HCT116 (cell line): ENCODE measurements around the gene CCDC187. TPM values are rescaled to one million over a fixed set of nuclear protein-coding genes. Genes with fewer than 3 reads are reported as not detected.

ENCODE experiments used
- ATAC-seq: fragments of 200-7000 bp; cut with Tn5 transposase; 2 replicates; pipeline ENCODE4 v1.9.1; 2020; ENCODE audit warnings: mild to moderate bottlenecking, moderate library complexity
- BruUV-seq: library from RNA; stranded (reverse); fragments of 400-500 nt; replicated peaks from 2 replicates; lab custom pipeline; 2021; lab: Mats Ljungman, UMichigan
- CTCF ChIA-PET: fragments of 300-600 bp; sonication (Branson Sonifier 250); formaldehyde crosslinking; loops from one replicate; lab custom pipeline; 2021; ENCODE audit warnings: antibody characterized with exemption; lab: Charles Lee
- POLR2A ChIA-PET: fragments of 300-600, 350-600 bp; sonication (Branson Sonifier 250); formaldehyde crosslinking; loops from one replicate; lab custom pipeline; 2021; ENCODE audit warnings: antibody characterized with exemption; lab: Charles Lee
- RAD21 ChIA-PET, 2 experiments: fragments of 300-600 bp; sonication (Branson Sonifier 250); formaldehyde crosslinking; loops; one replicate each; lab custom pipeline; 2023; ENCODE audit warnings: low total read pairs in 2 of 2; ENCODE audit not compliant: uncharacterized antibody in 2 of 2, unreplicated experiment in 2 of 2, low non-redundant PET in 1 of 2; lab: Charles Lee
- DNase-seq: peaks from one replicate; pipeline ENCODE4 v3.0.0-alpha.2; 2010; ENCODE audit warnings: low read depth, low spot score
- H2AFZ ChIP-seq: fragments of 200-600 bp; shearing (Covaris generic), sonication (generic); 2 replicates; pipeline ENCODE4 v1.6.1; 2017; ENCODE audit warnings: low read depth, mixed run types, mixed read lengths, antibody characterized with exemption, low read length; ENCODE audit not compliant: poor library complexity, severe bottlenecking
- H3K27ac ChIP-seq: 2 replicates; pipeline ENCODE4 v1.5.1; 2012; ENCODE audit warnings: low read depth, low read length
- H3K27me3 ChIP-seq: fragments of 200-600 bp; sonication (generic); 2 replicates; pipeline ENCODE4 v1.6.1; 2016; ENCODE audit warnings: mixed run types, low read length, mixed read lengths; ENCODE audit not compliant: insufficient read depth
- H3K36me3 ChIP-seq, 2 experiments: fragments of 200-500 bp in 1 of 2; fragments of 200-600 bp in 1 of 2; sonication (Bioruptor generic) in 1 of 2; sonication (generic) in 1 of 2; 2 replicates each; pipeline versions ENCODE4 v1.5.1 to v1.6.1; 2014 to 2016; ENCODE audit warnings: low read length in 2 of 2, inconsistent platforms in 1 of 2, mixed read lengths in 1 of 2, mixed run types in 1 of 2; ENCODE audit not compliant: insufficient read depth in 2 of 2, control insufficient read depth in 1 of 2
- H3K4me1 ChIP-seq, 2 experiments: fragments of 200-600 bp in 1 of 2; sonication (generic) in 1 of 2; 2 replicates each; pipeline versions ENCODE4 v1.5.1 to v1.6.1; 2012 to 2017; ENCODE audit warnings: low read length in 2 of 2, inconsistent platforms in 1 of 2, mild to moderate bottlenecking in 1 of 2, mixed read lengths in 1 of 2, mixed run types in 1 of 2, moderate library complexity in 1 of 2; ENCODE audit not compliant: insufficient read depth in 2 of 2, control insufficient read depth in 1 of 2
- H3K4me2 ChIP-seq: fragments of 200-600 bp; sonication (generic); 2 replicates; pipeline ENCODE4 v1.6.1; 2017; ENCODE audit warnings: mixed run types, low read length, mixed read lengths
- H3K4me3 ChIP-seq, 2 experiments: fragments of 200-600 bp in 1 of 2; sonication (generic) in 1 of 2; replicated peaks in 1 of 2; 2 replicates each; pipeline ENCODE4 v1.5.1; 2011 to 2016; ENCODE audit warnings: low read length in 2 of 2, control low read depth in 1 of 2, low read depth in 1 of 2, mild to moderate bottlenecking in 1 of 2, mixed read lengths in 1 of 2, mixed run types in 1 of 2
- H3K79me2 ChIP-seq: fragments of 200-600 bp; sonication (generic); 2 replicates; pipeline ENCODE4 v1.6.1; 2017; ENCODE audit warnings: mild to moderate bottlenecking, mixed run types, low read length, moderate library complexity, mixed read lengths; ENCODE audit not compliant: insufficient read depth
- H3K9ac ChIP-seq: fragments of 200-600 bp; sonication (generic); 2 replicates; pipeline ENCODE4 v1.6.1; 2016; ENCODE audit warnings: low read length, mixed read lengths
- H3K9me2 ChIP-seq: fragments of 200-600 bp; sonication (generic), shearing (Covaris generic); 2 replicates; pipeline ENCODE4 v1.6.1; 2017; ENCODE audit warnings: mixed run types, mild to moderate bottlenecking, moderate library complexity; ENCODE audit not compliant: insufficient read depth
- H3K9me3 ChIP-seq, 2 experiments: fragments of 200-500 bp in 1 of 2; fragments of 200-600 bp in 1 of 2; sonication (Bioruptor generic) in 1 of 2; sonication (generic) in 1 of 2; 2 replicates each; pipeline ENCODE4 v1.6.1; 2014 to 2017; ENCODE audit warnings: low read length in 2 of 2, mixed read lengths in 2 of 2, inconsistent platforms in 1 of 2, low read depth in 1 of 2, mild to moderate bottlenecking in 1 of 2, mixed run types in 1 of 2, moderate library complexity in 1 of 2; ENCODE audit not compliant: control insufficient read depth in 1 of 2, insufficient read depth in 1 of 2
- H4K20me1 ChIP-seq: fragments of 200-600 bp; sonication (generic), shearing (Covaris generic); 2 replicates; pipeline ENCODE4 v1.6.1; 2017; ENCODE audit warnings: mixed run types, mild to moderate bottlenecking, moderate library complexity; ENCODE audit not compliant: insufficient read depth
- CEBPB ChIP-seq: IDR thresholded peaks from 2 replicates; pipeline ENCODE4 v1.6.1; 2012; ENCODE audit warnings: low read depth
- ELF1 ChIP-seq: IDR thresholded peaks from 2 replicates; pipeline ENCODE4 v1.6.1; 2012; ENCODE audit warnings: low read depth, borderline replicate concordance
- FOSL1 ChIP-seq: IDR thresholded peaks from 2 replicates; pipeline ENCODE4 v1.6.1; 2012; ENCODE audit warnings: low read depth
- POLR2AphosphoS5 ChIP-seq: IDR thresholded peaks from 2 replicates; pipeline ENCODE4 v1.6.1; 2011; ENCODE audit warnings: mild to moderate bottlenecking, low read depth, low read length, moderate library complexity
- SIN3A ChIP-seq: IDR thresholded peaks from 2 replicates; pipeline ENCODE4 v1.6.1; 2012; ENCODE audit warnings: low read depth
- SRF ChIP-seq: IDR thresholded peaks from 2 replicates; pipeline ENCODE4 v1.6.1; 2012; ENCODE audit warnings: low read depth
- TCF7L2 ChIP-seq: IDR thresholded peaks from 2 replicates; pipeline ENCODE4 v1.7.0; 2011; ENCODE audit warnings: borderline replicate concordance, inconsistent platforms; ENCODE audit not compliant: insufficient read depth, insufficient read length; ENCODE audit errors: extremely low read depth
- YY1 ChIP-seq: IDR thresholded peaks from 2 replicates; pipeline ENCODE4 v1.6.1; 2011; ENCODE audit warnings: low read length, low read depth, moderate library complexity, mild to moderate bottlenecking; ENCODE audit not compliant: insufficient replicate concordance; ENCODE audit errors: extremely low read depth
- ZNF274 ChIP-seq: fragments of 200-500 bp; sonication (Bioruptor generic); IDR thresholded peaks from 2 replicates; pipeline ENCODE4 v1.6.1; 2014; ENCODE audit warnings: mild to moderate bottlenecking, low read depth, low read length, inconsistent platforms
- intact Hi-C: fragments of 100-400 bp; cut with micrococcal nuclease; formaldehyde crosslinking; loops from 2 replicates; pipeline ENCODE4 v1.10.0; 2022
- total RNA-seq: library from RNA; stranded (reverse); gene quantifications from one replicate; pipeline ENCODE4 v1.2.1, GENCODE V29; 2021; ENCODE audit not compliant: unreplicated experiment
- TF ChIP-seq, protein P1 (sequence below): IDR thresholded peaks from 2 replicates; pipeline ENCODE4 v1.6.1; 2012
- TF ChIP-seq, protein P2 (sequence below), 3 experiments: fragments of 200-600 bp in 1 of 3; sonication (generic) in 1 of 3; IDR thresholded peaks in 2 of 3; conservative IDR thresholded peaks in 1 of 3; 2 replicates each; pipeline ENCODE4 v1.5.1; 2012 to 2017; ENCODE audit warnings: low read depth in 2 of 3, low read length in 2 of 3, antibody characterized with exemption in 1 of 3, borderline replicate concordance in 1 of 3, control low read depth in 1 of 3, mild to moderate bottlenecking in 1 of 3, mixed read lengths in 1 of 3, mixed run types in 1 of 3, moderate library complexity in 1 of 3; ENCODE audit not compliant: insufficient read depth in 1 of 3

CCDC187 gene
- total RNA-seq, 1 experiment from 2014 or later = 4.6 TPM

DNA sequence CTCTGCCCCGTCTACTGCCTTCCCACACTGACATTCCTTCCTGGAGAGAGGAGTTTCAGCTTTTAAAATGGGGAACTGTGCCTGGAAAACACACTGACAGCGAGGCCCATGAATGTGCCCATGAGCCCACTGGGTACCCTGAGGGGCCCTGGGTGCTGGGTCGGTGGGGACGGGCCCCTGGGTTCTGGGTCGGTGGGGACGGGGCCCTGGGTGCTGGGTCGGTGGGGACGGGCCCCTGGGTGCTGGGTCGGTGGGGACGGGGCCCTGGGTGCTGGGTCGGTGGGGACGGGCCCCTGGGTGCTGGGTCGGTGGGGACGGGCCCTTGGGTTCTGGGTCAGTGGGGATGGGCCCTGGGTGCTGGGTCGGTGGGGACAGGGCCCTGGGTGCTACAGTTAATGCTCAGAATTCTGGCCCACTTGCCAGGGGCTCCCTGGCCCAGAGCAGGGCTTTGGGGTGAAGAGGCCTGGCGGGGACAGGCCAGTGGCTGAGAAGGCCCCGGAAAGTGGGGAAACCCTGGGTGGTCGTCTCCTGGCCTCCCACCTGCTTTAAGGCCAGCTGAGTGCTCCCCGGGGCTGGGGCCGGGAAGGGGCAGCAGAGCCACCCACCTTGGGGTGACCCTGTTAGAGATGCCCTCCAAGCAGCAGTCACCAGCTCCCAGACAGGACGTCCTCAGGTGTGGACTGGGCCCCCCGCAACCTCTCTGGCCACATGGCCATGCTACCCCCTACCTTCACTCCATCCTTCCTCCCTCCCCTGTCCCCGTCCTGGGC, 25.9 kb upstream of the CCDC187 start:
- no peak overlapping the region for H3K4me3 ChIP-seq
- H3K4me1 ChIP-seq = peaks cover 8 to 25% of the 10 kb centered on the region in 2 experiments; a peak in 3 of 4 replicates
- ChIA-PET CTCF (interaction anchor here (1.0 kb wide), 1 partner anchor 10 kb away, joined by 3 read pairs; no protein-coding TSS in a partner anchor), POLR2A (no interaction called here), RAD21 (no interaction called here)
- no peaks in the 10 kb centered on the region for H4K20me1 ChIP-seq
- intact Hi-C loops = no loop called here
- ATAC-seq (no peak), DNase-seq (no peak)
- H3K9me2 ChIP-seq = no peaks in the 10 kb centered on the region
- H3K4me2 ChIP-seq = no peak overlapping the region
- no peak overlapping the region; the same call in 1 of the 2 replicates for H3K27ac ChIP-seq
- no TSS peak for BruUV-seq
- no peak overlapping the region for H3K9ac ChIP-seq
- H3K9me3 ChIP-seq = no peaks in the 10 kb centered on the region
- H3K27me3 ChIP-seq = no peaks in the 10 kb centered on the region
- H2AFZ ChIP-seq = no peak overlapping the region
- peaks cover 20% of the 10 kb centered on the region; the same call in 1 of the 2 replicates for H3K79me2 ChIP-seq
- TF ChIP-seq YY1 (no peak), SRF (no peak), ZNF274 (no peak), POLR2AphosphoS5 (no peak), FOSL1 (no peak), SIN3A (no peak), ELF1 (no peak), TCF7L2 (no peak), CEBPB (no peak)
- TF ChIP-seq, protein P1, sequence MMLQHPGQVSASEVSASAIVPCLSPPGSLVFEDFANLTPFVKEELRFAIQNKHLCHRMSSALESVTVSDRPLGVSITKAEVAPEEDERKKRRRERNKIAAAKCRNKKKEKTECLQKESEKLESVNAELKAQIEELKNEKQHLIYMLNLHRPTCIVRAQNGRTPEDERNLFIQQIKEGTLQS = no peak
- TF ChIP-seq, protein P2, sequence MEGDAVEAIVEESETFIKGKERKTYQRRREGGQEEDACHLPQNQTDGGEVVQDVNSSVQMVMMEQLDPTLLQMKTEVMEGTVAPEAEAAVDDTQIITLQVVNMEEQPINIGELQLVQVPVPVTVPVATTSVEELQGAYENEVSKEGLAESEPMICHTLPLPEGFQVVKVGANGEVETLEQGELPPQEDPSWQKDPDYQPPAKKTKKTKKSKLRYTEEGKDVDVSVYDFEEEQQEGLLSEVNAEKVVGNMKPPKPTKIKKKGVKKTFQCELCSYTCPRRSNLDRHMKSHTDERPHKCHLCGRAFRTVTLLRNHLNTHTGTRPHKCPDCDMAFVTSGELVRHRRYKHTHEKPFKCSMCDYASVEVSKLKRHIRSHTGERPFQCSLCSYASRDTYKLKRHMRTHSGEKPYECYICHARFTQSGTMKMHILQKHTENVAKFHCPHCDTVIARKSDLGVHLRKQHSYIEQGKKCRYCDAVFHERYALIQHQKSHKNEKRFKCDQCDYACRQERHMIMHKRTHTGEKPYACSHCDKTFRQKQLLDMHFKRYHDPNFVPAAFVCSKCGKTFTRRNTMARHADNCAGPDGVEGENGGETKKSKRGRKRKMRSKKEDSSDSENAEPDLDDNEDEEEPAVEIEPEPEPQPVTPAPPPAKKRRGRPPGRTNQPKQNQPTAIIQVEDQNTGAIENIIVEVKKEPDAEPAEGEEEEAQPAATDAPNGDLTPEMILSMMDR (IDR thresholded peaks at IDR 0.05 in 2 of 3, conservative IDR thresholded peaks at IDR 0.05 in 1 of 3; ENCODE audit: borderline replicate concordance in 1 of 3, insufficient read depth in 1 of 3, low read depth in 2 of 3, low read length in 2 of 3) = no peak
- no peaks in the 10 kb centered on the region for H3K36me3 ChIP-seq
